Mesothelial cell of epicardium (in vitro differentiated cells): ENCODE results near the gene CYP11A1. TPM values are rescaled to one million over a fixed set of nuclear protein-coding genes. Genes with fewer than 3 reads are reported as not detected.

Source experiments
- DNase-seq, 2 experiments: peaks; one replicate each; pipeline ENCODE4 v3.0.0; 2021; ENCODE audit warnings: low spot score in 2 of 2; ENCODE audit not compliant: unreplicated experiment in 2 of 2
- H3K27ac Mint-ChIP-seq: 2 replicates; pipeline ENCODE4 v1.8.0; 2021; ENCODE audit warnings: mixed read lengths
- H3K27me3 Mint-ChIP-seq: 2 replicates; pipeline ENCODE4 v1.8.0; 2021; ENCODE audit warnings: low read depth, mixed read lengths
- H3K36me3 Mint-ChIP-seq: 2 replicates; pipeline ENCODE4 v1.8.0; 2021; ENCODE audit warnings: mixed read lengths
- H3K4me1 Mint-ChIP-seq: 2 replicates; pipeline ENCODE4 v1.8.0; 2021; ENCODE audit warnings: mixed read lengths
- H3K4me3 Mint-ChIP-seq: 2 replicates; pipeline ENCODE4 v1.8.0; 2021; ENCODE audit warnings: mild to moderate bottlenecking, moderate library complexity, mixed read lengths
- H3K9me3 Mint-ChIP-seq: 2 replicates; pipeline ENCODE4 v1.8.0; 2021; ENCODE audit warnings: mixed read lengths
- total RNA-seq: library from RNA; stranded (reverse); gene quantifications from 3 replicates; pipeline ENCODE4 v1.2.1, GENCODE V29; 2021
- TF ChIP-seq, protein P1 (sequence below): fragments of 200-600 bp; sonication (generic); IDR thresholded peaks from one replicate; pipeline ENCODE4 v1.5.0; 2021; ENCODE audit warnings: antibody characterized with exemption; ENCODE audit not compliant: unreplicated experiment

CYP11A1 gene
- total RNA-seq = 5.2 to 7.0 TPM (median 5.3 TPM) in 3 replicates

GRCh38 chr15:74367296-74367854 lies at the start of gene CYP11A1:
Gene CYP11A1 (minus strand): TSS chr15:74367646. CDS start chr15:74367585, 61 bp downstream.
- Mint-ChIP-seq H3K4me1 (peaks cover 12% of the 10 kb centered on the region), H3K9me3 (no peaks in the 10 kb centered on the region), H3K36me3 (no peaks in the 10 kb centered on the region), H3K27me3 (no peaks in the 10 kb centered on the region), H3K27ac (no peak within 1 kb of the TSS), H3K4me3 (peak within 1 kb of the TSS; percentile 56)
- TF ChIP-seq, protein P1, sequence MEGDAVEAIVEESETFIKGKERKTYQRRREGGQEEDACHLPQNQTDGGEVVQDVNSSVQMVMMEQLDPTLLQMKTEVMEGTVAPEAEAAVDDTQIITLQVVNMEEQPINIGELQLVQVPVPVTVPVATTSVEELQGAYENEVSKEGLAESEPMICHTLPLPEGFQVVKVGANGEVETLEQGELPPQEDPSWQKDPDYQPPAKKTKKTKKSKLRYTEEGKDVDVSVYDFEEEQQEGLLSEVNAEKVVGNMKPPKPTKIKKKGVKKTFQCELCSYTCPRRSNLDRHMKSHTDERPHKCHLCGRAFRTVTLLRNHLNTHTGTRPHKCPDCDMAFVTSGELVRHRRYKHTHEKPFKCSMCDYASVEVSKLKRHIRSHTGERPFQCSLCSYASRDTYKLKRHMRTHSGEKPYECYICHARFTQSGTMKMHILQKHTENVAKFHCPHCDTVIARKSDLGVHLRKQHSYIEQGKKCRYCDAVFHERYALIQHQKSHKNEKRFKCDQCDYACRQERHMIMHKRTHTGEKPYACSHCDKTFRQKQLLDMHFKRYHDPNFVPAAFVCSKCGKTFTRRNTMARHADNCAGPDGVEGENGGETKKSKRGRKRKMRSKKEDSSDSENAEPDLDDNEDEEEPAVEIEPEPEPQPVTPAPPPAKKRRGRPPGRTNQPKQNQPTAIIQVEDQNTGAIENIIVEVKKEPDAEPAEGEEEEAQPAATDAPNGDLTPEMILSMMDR = no peak
- DNase-seq = no peak

DNA sequence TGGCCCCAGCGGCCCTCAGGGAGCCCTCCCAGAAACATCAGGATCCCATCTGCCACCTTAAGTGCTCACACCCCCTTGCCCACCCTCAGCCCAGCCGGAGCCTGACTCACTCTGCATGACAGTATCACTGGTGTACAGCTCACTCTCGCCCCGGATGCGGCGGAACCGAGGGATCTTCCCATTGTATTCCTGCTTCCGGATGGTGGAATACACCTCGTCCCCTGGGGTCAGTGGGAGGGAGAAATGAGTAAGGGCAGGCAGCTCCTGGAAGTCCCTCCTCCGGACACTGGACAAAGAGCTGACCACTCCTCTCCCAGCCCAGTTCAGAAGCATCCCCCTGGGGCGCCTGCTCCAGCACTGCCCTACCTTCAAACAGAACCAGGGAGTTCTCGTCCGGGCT lies 49.8 kb upstream of the CYP11A1 start:
- TF ChIP-seq, protein P1 = no peak

DNA sequence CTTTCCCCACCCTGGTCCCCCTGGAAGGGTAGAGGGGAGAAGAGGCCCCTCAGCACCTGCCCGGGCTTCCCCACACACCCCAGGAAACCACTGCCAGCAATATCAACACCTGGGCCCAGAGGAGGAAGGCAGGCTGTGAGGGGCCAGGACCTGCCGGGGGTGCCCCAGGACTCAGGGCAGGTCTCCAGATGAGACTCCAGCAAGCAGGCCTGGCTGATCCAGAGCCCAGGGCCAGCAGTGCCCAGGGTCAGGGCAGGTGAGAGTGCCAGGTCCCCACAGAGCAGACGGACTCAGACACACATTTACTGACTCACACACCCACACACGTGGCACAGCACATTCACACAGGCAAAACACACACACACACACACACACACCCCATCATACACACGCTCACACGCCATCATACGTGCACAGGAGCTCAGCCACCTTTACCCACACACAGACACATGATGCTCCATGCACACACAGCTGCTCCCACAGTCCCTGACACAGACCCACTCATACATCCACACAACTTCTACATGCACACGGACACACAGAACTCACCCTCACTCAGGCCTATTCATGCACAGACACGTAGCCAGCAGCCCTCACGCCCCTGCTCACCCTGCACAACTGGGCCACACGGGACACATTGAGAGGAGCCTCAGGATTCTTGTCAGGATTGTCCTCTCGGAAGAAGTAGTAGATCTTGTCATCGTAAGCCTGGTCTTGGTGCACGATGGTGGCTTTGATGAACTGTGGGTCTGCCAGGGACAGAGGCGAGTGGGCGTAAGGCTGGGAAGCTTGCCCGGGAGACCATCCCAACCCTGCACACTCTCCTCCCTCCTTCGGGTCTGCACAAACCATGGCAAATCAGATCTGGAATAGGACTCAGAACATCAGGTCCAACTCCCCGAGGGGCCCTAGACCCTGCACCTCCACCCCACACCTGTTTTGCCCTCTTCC lies 48.8 kb upstream of the CYP11A1 start:
- no peak for DNase-seq
- Mint-ChIP-seq H3K4me3 (no peak overlapping the region), H3K9me3 (no peaks in the 10 kb centered on the region), H3K27ac (no peak overlapping the region), H3K27me3 (no peaks in the 10 kb centered on the region), H3K36me3 (no peaks in the 10 kb centered on the region), H3K4me1 (peaks cover 3% of the 10 kb centered on the region)
- TF ChIP-seq, protein P1 = no peak

More for the DNA sequence above, 49.8 kb upstream of the CYP11A1 start:
- no peak overlapping the region for H3K27ac Mint-ChIP-seq
- H3K4me3 Mint-ChIP-seq = no peak overlapping the region
- H3K36me3 Mint-ChIP-seq = no peaks in the 10 kb centered on the region
- peaks cover 3% of the 10 kb centered on the region for H3K4me1 Mint-ChIP-seq
- H3K27me3 Mint-ChIP-seq = no peaks in the 10 kb centered on the region
- no peaks in the 10 kb centered on the region for H3K9me3 Mint-ChIP-seq
- no peak for DNase-seq

GRCh38 chr15:74414603-74415338 lies 47.3 kb upstream of the CYP11A1 start:
- TF ChIP-seq, protein P1 = no peak
- no peak overlapping the region for H3K4me3 Mint-ChIP-seq
- H3K27ac Mint-ChIP-seq = no peak overlapping the region
- no peaks in the 10 kb centered on the region for H3K9me3 Mint-ChIP-seq
- no peaks in the 10 kb centered on the region for H3K36me3 Mint-ChIP-seq
- no peak for DNase-seq
- H3K27me3 Mint-ChIP-seq = no peaks in the 10 kb centered on the region
- peaks cover 3% of the 10 kb centered on the region for H3K4me1 Mint-ChIP-seq

GRCh38 chr15:74414081-74414580 lies 46.7 kb upstream of the CYP11A1 start:
- Mint-ChIP-seq H3K4me1 (peaks cover 3% of the 10 kb centered on the region), H3K36me3 (no peaks in the 10 kb centered on the region), H3K9me3 (no peaks in the 10 kb centered on the region), H3K27ac (no peak overlapping the region), H3K27me3 (no peaks in the 10 kb centered on the region), H3K4me3 (no peak overlapping the region)
- no peak for DNase-seq
- TF ChIP-seq, protein P1 = no peak
